Activated CD8-positive, alpha-beta memory T cell treated with anti-CD3 and anti-CD28 coated beads, Interleukin-2, amount 50 U/mL, for 4 hours (primary cell): ENCODE data around the gene RPUSD4.

Experiments used
- DNase-seq: peaks from one replicate; pipeline ENCODE4 v3.0.0-alpha.2; 2020

The RPUSD4 gene

DNA sequence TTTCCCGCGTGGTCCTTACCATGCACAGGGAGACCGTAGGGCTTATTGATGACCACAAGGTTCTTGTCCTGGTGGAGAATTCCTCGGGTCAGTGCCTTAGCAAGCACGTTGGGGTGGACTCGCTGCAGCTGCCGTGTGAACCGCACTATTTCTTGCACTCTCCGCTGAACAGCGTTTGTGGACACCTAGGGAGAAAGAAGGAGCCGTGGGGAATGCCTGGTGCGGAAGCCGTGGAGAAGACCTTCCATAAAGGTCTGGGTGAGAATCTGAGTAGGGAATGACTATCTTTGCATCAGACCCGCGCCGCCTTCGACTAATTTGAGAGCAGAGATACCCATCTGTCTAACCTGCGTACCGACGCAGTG lies 597 bp downstream of the RPUSD4 start:
- no peak for DNase-seq

DNA sequence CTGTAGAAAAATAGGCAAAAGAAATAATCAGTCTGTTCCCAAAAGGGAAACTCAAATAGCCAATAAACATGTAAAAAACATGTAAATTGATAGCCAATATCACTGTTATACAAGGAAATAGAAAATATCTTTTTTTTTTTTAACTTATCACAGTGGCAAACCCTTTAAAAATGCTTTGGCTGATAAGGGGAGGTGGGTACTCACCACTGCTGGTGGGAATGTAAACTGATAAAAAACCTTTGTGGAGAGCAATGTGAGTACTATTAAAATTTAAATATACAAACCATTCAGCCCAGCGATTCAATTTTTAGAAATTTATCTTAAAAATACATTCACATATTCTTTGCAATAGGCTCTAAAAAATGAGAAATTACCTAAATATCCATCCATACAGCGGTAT lies 3.6 kb downstream of the RPUSD4 start:
- no peak for DNase-seq

DNA sequence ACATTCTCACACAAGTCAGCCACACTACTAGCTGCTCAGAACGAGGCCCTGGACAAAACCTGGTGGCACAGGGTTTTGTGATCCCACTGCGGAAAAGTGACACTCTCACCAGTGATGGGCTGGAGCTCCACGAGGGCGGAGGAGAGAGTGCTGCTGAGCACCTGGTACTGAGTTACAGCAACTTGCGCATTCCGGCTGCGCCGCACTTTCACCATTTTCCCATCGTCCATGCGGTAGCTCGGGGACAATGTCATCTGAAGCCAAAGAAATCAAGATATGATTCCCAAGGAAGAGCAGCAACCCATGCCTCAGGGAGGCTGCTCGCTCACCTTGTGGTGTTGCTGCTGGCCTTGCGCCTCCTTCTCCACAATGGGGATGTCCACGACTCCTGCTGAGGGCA lies 6.1 kb downstream of the RPUSD4 start:
- DNase-seq = no peak

DNA sequence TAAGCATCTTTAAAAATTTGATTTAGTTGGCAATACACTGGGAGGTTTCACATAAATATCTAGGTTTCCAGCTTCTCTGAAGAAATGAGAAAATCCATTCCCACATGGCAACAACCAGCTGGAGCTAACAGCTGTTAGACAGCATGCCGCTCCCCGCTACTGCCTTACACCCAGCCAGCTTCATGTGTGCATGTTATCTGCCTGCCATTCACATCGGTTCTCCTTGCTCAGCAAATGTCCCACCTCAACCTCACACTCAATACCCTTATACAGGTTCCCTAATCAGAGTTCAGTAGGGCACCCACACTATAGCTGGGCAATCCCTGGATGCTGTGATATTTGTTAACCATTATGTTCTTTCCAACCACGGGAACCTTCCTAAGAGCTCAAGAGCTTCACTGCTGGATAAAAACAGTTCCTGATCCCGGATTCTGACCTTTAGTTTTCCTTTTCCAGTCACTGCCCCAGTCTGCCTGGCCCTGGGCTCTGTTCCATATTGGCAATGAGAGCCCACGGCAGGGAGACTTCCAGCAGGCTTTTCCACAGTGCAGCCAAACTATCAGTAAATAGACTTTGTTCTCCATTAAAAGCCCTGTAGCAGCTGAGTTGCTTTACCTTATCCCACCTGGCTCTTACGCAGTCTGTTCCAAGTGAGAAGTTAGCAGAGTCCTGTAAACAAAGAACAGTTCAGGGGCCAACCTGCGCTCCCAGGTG lies 8.6 kb downstream of the RPUSD4 start:
- no peak for DNase-seq

DNA sequence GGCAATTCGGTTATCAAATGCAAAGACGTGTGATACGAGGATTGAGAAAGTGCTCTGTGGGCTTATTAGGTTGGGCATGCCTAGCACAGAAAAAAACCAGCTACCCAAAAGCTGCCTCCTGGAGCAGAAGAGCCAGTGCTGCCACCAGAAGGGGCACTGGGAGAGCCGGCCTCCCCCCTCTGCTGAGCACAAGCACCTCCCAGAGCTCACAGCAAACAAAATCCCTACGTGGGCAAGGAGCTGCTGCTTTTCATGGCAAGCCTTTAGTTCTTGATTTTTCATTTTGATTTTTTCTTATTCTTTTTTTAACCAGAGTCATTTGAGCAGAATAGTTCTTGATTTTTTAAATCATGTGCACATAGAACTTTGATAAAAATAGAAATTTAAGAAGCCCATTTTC lies 12.8 kb downstream of the RPUSD4 start:
- DNase-seq = no peak

DNA sequence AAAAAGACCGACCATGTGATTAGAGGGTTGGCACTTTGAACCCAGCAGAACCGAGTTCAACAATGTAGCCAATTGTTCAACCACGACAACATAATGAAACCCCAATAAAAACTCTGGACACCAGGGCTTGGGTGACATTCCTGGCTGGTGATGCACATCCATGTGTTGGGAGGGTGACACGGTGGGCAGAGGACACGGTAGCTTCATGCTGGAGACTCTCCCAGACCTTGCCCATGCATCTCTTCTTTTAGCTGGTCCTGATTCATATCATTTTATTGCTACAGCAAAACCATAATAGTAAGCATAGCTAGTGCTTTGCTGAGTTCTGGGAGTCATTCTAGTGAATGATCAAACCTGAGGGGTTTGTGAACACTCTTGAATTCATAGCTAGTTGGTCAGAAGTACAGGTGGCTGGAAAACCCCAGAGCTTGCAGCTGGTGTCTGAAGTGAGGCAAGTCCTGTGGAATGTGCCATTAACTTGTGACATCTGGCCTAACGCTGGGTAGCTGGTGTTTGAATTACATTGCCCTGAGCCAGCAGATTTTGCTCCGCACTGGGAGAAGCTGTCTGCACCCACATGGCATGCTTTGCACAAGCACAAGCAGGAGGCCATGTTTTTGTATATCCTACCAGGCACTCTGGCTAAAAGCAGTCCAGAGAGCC lies 14.0 kb downstream of the RPUSD4 start:
- DNase-seq = no peak

DNA sequence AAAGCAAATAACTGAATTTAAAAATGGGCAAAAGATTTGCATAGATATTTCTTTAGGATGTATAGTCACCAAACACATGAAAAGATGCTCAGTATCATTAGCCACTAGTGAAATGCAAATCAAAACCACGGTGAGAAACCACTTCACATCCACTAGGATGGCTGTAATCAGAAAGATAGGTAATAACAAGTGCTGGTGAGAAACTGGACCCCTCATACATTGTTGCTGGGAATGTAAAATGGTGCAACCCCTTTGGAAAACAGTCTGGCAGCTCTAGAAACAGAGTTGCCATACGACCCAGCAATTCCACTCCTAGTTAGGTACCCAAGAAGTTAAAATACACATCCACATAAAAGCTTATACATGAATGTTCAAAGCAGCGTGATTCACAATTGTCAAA lies 16.3 kb downstream of the RPUSD4 start:
- DNase-seq = no peak

DNA sequence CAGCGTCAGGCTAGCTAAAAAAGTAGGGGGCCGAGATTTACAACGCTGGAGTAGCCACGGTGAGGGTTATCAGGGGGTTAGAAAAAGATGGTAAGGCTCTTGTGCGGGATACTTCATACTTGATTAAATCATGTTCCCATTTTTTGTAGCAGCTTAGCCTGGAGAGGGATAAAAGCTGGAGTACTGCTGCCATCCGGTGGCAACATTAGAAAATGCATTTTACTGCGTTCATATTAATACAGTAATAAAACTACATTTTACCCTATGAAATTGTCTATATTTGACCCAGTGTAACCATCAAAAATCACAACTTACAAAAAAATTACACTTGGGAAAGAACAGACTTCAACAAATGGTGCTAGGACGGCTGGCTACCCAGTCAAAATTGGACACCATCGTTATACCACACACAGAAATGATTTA lies 17.3 kb downstream of the RPUSD4 start:
- no peak for DNase-seq

DNA sequence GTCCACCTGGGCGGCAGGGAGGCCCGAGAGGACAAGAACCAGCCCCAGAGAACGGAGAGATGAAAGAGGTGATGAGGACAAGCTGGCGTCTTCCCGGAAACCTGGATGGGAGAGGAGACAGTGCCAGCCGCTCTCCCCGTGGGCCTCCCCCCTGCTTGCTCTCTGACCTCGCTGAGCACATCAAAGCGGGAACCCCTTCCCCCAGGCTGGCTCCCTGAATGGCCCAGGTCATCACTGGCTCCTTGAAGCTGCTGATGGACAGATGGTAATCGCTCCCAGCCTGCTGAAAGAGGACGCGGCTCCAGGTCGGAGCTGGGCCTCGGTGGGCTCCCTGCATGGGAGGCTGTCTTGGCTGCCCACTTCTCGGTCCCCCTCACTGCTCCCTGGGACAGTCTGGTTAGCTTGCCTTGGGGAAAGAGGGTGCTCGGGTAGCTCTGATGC lies 18.4 kb downstream of the RPUSD4 start:
- no peak for DNase-seq

DNA sequence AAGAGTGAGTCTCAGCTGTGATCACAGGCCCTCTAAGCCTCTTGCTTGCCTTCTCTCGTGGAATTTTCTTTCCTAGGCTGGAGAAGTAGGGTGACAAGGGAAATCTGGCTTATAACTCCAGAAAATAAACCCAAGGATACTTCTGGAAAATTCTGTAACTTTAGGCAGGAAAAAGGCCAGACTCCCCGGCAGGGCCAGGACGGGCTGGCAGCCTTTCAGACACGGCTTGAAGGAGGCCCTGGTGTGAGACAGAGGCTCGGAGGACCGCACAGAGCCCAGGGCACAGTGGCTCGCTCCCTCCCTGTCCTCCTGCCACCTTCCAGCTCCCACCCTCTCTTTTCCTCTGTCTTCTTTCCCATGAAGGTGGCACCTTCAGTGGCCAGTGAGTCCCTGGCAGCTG lies 19.1 kb downstream of the RPUSD4 start:
- no peak for DNase-seq

DNA sequence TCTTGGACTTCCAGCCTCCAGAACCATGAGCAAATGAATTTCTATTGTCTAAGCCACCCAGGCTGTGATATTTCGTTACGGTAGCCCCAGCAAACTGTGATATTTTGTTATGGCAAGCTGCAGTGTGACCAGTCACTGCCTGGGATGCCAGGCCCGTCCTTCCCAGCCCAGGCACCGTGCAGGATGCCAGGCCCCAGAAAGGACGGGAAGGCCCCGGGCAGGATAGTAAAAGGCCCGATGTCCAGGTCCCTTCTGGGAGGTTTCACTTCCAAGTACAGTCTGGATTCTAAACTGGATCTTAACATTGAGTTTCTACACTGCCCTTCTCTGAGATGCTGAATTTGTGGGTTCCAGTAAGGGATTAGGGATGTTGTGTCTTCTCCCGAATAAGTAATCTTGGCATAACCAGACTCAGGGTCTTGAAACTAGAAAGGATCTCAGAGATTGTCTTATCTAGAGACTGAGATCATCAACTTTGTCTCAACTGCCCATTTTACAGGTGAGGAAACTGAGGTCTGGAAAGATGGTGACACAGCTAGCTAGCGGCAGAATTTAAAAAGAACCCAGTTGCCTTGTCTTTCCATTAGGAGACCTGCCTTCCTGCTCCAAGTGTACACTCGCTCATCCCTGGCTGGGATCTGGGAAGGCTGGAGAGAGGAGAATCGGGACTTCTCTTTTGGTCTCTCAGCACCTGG lies 19.9 kb downstream of the RPUSD4 start:
- DNase-seq = no peak

DNA sequence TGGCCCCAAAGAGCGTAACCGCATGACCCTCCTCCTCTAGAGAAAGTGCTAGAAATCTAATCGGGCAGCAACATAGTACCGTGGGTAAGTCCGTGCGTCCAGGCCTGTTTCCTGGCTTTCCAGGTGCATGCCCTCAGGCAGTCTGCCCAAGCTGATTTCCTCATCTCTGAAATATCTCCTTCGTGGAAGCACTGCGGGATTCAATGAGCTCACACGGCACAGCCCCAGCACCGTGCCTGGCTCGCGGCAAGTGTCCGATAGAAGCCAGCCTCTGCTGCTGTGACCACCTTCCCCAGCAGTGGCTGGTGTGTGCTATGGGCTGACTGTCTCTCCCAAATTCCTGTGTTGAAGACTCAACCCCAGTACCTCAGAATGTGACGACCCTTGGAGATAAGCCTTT lies 20.7 kb downstream of the RPUSD4 start:
- no peak for DNase-seq

DNA sequence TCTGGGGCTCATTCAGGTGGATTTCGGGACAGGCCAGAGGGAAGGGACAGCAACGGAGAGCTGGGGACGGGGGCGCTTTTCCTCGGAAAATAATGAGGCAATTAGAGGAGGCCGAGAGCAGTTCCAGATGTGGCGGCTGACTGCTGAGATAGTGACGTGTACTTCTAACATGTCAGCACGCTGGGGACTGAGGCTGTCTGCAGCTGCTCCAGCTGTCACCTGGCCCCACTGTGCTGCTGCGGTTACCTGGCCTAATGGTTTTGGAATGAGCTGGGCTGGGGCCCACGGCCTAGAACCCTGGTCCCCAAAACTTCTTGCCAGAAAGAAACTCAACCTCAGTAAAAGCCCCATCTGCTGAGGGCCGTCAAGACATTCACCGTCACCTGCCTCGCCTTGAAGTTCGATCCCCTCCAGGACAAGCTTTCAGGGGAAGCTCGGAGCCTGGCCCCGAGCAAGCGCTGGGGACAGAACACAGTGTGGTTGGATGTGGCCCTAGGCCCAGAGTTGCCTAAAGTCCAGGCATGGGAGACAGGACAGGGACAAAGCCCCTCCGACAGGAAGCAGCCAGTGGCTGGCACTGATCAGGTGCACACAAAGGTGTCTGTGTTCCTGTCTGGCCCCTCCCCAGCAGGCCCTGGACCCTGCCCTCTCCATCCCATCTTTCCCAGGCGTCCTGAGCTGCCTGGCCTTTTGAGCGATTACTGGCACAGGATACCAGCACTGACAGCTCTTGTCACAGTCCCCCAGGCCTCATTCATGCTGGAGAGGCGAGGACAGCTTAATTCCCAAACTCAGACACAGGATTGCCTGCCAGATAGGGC lies 22.1 kb downstream of the RPUSD4 start:
- DNase-seq = no peak

DNA sequence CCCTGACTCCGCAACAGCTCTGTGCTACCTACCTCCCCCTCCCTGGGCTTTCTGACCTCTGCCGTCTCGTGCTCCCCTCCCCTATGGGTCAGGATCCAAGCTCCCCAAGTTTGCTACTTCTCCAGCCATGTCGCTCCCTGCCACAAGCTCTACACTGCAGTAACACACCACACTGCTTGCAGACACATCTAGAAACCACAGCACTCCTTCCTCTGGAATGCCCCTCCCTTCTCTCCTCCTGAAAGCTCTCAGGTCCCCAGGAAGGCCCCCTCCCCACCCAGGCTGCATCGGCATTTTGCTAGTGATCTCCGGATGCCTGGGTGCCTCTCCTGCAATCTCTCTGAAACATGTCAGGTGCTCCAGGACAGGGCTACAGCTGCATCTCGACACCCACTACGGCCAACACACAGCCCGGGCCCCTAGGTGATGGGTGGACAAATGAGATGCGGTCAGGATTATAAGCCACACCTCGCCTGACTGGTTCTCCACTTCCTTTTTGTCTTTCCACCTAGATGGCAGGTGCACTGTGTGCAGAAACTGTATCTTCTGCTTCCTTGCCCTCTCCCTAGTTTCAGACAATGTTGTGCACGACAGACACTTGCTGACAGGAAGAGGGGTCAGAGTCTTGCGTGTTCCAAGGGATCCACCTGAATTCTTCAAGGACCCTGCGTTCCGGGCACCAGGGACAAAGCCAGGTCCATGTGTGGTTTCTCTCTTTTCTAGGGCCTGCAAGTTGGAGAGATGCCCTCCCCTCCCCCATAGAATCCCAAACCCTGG lies 22.9 kb downstream of the RPUSD4 start:
- DNase-seq = no peak

DNA sequence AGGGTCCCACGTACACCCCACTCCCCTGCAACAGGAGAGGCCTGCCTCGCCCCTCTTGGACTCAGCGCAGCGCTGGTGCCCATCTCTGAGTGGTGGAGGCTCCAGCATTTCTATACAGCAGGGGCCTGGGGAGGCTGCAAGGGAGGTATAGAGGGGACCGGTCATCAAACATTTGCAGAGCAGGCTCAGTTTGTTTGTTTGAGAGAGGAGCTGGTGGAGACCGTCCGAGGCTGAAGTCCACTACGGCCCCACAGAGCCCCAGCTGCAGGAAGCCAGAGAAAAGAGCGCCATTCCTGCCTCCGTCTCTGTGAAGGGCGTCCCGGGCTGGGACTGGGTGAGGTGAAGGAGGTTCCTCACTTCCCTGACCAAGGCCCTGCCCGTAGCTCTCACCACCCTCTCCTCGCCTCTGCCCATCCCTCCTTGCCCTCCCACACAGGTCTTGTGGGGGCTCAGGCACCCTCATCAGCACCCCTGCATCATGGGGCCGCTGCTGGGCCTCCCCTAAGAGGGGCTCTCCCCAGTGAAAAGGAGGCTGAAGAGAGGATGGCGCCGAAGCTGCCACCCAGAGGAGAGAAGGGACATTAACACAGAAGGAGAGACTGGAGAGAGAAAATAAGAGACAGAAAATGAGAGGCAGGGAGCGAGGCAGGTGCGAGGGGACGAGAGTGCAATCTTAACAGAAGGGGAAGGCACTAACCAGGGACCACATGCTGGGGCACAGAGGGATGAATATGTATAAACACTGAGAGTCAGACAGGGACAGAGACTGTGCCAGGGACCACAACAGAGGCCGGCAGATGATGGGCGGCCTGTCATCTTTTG lies 24.5 kb downstream of the RPUSD4 start:
- no peak for DNase-seq

DNA sequence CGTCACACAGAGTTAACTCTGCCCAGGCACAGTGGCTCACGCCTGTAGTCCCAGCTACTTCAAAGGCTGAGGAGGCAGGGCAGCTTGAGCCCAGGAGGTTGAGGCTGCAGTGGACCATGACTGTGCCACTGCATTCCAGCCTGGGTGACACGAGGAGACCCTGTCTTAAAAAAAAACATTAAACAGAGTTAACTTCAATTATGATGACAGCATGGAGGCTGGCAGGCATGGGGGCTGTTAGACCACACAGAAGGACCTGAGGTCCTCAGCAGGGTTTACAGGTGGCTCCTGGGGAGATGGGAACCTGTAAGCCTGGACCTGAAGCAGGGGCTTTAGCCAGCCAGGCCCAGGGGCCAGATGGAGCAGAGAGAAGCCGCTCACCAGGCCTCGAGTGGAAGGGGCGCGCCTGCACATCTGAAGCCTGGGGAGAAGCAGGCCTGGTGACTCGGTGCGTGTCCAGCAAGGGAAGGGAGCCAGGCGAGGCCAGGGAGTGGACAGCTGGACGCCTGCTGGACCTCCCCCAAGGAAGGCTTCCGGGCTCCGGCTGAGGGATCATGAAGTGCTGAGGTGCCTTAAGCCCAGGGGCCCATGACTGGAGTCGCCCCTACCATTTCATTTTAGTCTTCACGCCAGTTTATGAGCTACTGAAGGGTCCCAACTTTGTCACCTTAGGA lies 25.3 kb downstream of the RPUSD4 start:
- no peak for DNase-seq

DNA sequence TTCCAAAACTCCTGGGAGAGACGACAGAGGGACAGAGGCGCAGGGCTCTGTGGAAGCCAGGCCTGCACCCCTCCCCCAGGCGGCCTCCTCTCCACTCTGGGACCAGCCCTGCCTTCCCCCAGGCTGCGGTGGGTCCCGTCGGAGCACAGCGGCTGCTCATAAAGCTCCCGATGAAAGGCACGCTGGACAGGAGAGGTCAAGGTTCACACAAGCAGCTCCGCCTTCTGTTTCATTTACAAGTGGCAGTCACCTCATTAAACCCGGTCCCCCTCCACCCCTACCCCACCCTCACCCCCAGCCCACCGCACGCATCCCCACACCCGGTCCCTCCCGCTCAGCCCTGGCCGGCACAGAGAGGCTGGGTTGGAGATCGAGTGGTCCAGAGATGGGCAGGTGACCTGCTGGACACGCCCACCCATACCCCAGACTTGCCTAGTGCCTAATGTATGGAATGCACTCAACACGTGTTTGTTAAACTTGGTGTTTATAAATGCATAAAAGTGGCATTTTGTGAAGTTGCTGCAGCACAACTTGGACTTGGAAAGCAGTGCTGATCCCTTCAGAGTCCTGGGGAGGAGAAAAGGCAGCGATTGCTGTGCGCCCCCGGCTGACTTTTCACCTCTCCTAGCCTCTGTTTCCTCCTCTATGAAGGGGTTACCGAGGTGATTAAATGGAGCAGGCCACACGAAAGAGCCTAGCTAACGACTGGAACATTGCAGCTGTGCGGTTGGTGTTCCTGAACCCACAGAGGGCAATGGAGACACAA lies 26.0 kb downstream of the RPUSD4 start:
- DNase-seq = no peak

DNA sequence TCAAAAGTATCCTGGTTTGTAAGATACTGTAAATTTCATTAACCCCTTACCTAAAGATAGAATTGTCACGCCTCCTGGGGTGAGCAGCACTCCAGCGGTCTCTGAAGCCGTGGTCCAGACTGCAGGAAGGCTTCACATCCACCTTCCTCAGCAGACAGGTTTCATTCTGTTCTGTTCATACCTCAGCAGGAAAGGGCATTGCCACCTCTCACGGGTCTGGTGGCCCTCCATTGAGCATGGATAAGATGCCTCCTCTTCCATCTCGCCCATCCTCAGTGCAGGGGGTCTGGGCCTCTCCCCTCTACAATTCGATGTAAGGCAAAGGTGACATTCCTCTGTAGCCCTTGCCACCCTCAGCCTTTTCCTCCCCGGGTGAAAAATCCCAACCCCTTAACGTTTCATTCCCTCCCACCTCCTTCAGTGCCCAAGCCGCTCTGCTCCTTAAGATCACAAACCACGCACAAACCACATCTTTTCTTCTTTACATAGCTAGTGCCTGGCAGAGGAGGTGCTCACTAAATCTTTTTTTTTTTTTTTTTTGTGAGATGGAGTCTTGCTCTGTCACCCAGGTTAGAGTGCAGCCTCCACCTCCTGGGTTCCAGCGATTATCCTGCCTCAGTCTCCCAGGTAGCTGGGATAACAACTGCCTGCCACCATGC lies 28.5 kb downstream of the RPUSD4 start:
- no peak for DNase-seq

DNA sequence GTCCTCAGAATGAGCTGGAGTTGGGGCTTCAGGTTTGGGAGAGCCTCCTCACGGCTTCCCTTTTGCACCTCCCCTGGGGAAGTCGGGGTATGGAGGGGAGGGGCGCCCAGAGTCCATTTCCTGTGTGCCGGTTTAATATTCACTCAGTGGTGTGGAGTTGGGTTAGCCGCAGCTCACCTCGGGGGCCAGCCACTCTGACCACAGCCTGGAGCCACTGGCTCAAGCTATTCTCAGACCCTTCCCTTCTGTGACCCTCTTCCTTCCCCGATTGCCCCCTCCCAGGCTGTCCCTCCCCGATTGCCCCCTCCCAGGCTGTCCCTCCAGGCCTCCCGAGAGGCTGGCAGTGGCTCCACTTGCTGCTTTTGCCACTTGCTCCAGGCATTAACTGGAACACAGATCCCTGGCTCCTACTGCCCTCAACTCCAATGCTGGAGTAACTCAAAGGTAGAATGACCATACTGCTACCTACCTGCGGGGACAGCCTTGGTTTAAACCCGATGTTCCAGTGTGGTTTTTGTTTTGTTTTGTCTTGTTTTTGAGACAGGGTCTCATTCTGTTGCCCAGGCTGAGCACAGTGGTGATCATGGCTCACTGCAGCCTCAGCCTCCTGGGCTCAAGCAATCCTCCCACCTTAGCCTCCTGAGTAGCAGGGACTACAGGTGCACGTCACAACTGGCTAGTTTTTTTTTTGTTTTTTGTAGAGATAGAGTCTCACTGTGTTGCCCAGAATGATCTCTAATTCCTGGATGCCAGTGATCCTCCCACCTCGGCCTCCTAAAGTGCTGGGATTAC lies 29.3 kb downstream of the RPUSD4 start:
- no peak for DNase-seq
